Measurements from ENCODE around the gene SETD1A. TPM values are rescaled to one million over a fixed set of nuclear protein-coding genes. Genes with fewer than 3 reads are reported as not detected.

The SETD1A gene
- total RNA-seq: 17.8 TPM

- peak; percentile 94 for ATAC-seq
- DNase-seq (ENCODE audit: low spot score): peak; percentile 98
- intact Hi-C loops (cut with DNase I): no loop called here
Measured at GRCh38 chr16:30957456-30958174, at the start of gene SETD1A. TSS of gene SETD1A (plus strand) at chr16:30957754. CDS start at chr16:30958732, 978 bp downstream.

DNA sequence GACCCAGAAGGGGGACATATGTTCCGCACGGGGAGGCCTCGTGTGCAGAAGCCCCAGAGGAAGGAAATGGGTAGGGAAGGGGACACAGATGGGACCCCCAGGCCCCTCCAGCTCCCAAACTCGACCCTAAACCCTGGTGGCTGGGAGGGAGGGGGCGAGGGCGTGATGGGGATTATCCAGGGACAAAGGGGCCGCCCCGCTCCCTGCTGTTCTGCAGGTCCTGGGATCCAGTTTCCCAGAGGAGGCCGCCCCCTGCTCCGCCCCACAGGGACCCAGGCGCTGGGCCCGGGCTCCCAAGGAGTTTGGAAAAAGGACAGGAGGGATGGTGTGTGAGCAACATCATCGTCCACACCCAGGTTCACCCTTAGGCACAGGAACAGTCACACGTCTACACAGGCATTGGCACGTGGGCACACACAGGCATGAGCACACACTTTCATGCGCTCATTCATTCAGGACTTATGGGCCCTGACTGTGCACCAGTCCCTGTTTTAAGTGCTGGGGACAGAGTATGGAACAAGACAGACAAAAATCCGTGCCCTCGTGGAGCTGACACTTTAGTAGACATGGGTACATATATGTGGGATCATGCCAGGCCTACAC lies 47.0 kb upstream of the SETD1A start:
- ATAC-seq (no peak), DNase-seq (ENCODE audit: low spot score) (no peak)
- intact Hi-C loops (cut with DNase I): no loop called here

GRCh38 chr16:30912794-30913412 lies 44.7 kb upstream of the SETD1A start:
- intact Hi-C loops (cut with DNase I): no loop called here
- no peak for ATAC-seq
- DNase-seq (ENCODE audit: low spot score): no peak

DNA sequence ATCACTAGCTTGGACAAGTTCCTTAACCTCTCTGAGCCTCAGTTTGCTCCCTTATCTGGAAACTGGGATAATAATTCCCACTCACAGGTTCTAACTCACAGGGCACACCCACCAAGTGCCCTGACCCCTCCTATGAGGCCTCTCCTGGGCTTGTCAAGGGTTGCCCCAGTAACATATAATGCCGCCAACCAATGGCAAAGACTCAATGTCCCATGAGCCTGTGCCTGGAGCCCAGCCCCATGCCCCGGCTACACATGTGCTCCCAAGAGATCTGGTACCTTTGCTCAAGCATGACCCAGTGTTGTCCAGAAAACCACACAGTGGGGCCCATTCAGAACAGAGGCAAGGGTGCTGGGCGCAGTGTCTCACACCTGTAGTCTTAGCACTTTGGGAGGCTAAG lies 42.7 kb upstream of the SETD1A start:
- intact Hi-C loops (cut with DNase I): no loop called here
- DNase-seq (ENCODE audit: low spot score) (no peak), ATAC-seq (no peak)

- ATAC-seq (no peak), DNase-seq (ENCODE audit: low spot score) (no peak)
- intact Hi-C loops (cut with DNase I): no loop called here
Measured at GRCh38 chr16:30918614-30919013, 38.9 kb upstream of the SETD1A start.

DNA sequence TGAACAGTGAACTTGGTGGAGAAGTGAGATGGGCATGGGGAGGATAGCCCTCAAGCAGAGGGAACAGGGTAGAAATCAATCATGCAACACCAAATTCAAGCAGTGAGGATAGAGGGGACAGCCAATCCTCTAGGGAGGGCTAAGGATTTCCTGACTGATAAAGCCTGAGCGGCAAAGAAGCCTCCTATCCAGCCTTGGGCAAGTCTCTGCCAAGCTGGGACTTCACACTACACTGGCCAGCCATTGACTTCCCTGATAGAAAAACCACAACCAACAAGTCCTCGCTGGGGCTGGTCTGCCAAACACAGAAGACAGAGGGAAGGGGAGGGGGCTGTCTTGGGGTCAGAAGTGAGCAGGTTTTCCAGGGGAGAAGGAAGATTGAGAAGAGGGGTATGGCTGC lies 36.7 kb upstream of the SETD1A start:
- ATAC-seq: no peak
- intact Hi-C loops (cut with DNase I): no loop called here
- no peak for DNase-seq (ENCODE audit: low spot score)

DNA sequence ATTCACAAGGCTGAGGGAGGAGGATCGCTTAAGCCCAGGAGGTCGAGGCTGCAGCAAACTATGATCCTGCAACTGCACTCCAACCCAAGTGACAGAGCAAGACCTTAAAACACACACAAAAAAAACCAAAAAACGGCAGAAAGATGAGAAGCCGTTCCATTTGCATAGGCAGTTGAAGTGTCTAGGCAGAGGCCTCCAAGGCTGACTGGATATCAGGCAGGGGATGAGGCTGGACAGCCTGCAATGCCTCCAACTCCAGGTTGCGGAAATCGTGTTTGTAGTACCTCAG lies 36.2 kb upstream of the SETD1A start:
- ATAC-seq: no peak
- intact Hi-C loops (cut with DNase I): no loop called here
- DNase-seq (ENCODE audit: low spot score): no peak

DNA sequence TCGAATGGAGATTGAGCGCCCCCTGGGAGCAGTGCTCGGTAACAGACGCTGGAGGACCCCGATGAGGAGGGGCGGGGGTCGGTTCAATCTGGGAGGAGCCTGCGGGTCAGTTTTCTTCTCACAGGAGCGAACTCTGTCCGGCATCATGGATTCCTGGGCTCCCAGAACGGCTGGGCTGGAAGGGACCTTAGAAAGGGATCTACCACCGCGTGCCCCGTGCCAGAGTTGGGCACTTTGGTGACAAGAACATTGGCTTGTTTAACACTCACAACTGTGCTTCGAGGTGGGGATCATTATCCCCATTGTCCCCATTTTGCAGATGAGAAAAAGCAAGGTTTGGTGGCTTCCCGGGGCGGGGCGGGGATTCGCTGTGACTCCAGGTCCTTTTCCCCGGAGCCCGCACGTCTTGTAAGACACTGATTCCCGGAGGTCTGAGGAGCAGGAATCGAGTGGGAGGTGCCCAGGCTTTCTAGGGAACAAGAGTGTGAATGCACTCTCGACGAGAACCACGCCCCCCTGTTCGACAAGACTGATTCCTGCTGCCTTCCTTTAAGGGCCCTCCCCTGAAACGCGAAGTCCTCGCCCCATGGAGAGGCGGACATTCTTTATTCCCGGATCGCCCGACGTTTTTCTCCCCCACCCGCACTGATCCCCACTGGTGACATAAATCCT lies 35.7 kb upstream of the SETD1A start:
- ATAC-seq: peak; percentile 39
- intact Hi-C loops (cut with DNase I): no loop called here
- DNase-seq (ENCODE audit: low spot score): peak; percentile 95

GRCh38 chr16:30922420-30922959 lies 35.1 kb upstream of the SETD1A start:
- intact Hi-C loops (cut with DNase I): no loop called here
- DNase-seq (ENCODE audit: low spot score) (peak; percentile 99), ATAC-seq (peak; percentile 92)

GRCh38 chr16:30922960-30923535 lies 34.5 kb upstream of the SETD1A start:
- DNase-seq (ENCODE audit: low spot score) (peak; percentile 99), ATAC-seq (peak; percentile 90)
- intact Hi-C loops (cut with DNase I): no loop called here

DNA sequence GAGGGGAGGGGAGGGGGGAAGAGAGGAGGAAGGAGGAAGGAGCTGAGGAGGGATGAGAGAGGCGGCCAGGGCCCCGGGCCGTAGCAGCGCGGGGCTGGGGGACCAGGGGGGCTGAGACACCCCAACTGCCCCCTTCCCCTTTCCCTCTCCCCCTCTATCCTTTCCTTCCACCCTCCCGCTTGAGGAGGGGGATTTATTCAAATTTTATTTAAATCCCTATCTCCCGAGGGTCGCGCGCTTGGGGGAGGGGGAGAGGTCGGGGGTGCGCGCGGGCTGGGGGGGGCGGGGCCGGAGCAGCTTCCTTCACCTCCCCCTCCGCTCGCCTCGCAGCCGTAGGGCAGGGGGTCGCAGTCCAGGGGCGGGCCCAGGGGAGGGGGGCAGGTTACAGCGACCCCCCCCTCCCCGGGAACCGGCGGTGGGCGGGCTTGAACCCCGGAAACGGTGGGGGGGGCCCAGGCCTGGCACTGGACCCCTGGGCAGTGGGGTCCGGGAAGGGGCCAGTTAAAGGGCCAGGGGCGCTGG lies 33.9 kb upstream of the SETD1A start, which contains the start of gene FBXL19:
Gene FBXL19 (plus strand): TSS at position 19 of the 522 bp plus-strand sequence. CDS start 2,183 bp downstream, outside the sequence.
- no peak for ATAC-seq

DNA sequence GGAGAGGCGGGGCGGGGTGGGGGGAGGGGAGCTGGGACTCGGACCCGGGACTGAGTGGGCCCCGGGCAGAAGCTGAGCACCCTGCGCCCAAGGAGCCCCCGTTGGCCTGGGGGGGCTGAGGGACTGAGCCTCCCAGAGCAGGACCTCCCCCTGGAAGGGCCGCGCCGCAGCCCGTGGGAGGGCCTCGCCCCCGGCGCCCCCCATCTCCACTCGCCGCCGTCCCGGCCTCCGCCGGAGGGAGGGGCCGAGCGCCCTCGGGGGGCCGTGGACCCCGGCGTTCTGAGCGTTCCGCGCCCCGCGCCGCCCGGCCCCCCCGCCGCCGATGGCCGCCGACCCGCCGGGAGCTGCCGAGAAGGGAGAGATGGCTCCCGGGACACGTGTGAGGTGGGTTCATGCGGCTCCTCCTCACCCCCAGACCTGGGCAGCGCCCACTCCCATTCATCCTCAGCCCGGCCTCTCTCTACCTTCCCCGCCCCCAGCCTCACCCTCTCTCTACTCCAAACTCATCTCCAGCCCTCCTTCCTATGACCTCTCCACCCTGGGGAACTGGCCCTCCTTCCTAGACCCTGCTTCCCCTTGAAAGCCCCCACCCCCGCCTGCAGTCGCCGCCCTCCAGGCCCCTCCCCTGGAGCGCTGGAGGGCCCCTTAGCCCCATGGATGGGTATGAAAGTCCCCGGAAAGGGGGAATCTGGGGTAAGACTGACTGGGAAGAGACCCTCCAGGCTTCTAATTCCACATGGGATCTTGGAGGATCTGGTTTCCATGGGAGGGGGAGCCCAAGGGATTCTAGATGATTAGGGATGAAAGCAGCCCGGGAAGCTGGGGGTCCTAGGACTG lies 33.3 kb upstream of the SETD1A start:
- intact Hi-C loops (cut with DNase I): no loop called here
- DNase-seq (ENCODE audit: low spot score): peak; percentile 77

More for the DNA sequence above, 33.9 kb upstream of the SETD1A start, which contains the start of gene FBXL19:
- intact Hi-C loops (cut with DNase I): no loop called here
- peak; percentile 83 for DNase-seq (ENCODE audit: low spot score)

DNA sequence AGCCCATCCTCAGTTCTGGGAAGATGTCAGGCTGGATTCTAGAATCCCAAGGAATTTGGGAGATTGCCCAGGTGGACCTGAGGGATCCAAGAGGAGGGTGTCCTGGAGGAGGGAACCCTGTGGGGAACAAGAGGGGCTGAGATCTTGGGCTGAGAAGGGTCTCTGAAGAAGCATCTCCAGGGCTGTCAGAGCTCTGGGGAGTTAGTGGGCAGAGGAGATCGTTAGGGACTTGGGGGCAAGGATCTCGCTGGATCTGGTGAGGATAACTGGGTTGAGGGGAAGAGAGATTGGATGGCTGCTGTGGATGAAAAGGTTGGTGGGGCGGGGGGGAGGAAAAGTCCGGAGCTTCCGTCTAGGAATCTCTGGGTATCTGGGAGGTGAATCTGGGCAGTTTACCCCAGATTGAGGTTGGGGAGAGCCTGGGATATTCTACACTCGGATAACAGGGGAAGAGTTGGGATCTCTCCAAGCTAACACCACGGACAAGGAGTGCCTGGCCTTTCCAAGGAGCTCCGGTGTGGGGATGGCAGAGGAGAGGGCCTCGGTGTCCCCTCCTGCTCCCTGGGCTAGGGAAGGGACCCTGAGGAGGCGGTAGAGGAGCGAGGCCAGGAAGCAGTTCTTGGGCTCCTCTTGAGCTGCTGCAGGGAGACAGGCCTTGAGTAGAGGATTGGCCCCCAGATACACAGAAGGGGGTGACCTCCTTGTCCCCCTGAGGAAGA lies 32.5 kb upstream of the SETD1A start:
- no peak for DNase-seq (ENCODE audit: low spot score)
- intact Hi-C loops (cut with DNase I): no loop called here
- no peak for ATAC-seq

More for the DNA sequence above, 33.3 kb upstream of the SETD1A start:
- ATAC-seq: no peak

DNA sequence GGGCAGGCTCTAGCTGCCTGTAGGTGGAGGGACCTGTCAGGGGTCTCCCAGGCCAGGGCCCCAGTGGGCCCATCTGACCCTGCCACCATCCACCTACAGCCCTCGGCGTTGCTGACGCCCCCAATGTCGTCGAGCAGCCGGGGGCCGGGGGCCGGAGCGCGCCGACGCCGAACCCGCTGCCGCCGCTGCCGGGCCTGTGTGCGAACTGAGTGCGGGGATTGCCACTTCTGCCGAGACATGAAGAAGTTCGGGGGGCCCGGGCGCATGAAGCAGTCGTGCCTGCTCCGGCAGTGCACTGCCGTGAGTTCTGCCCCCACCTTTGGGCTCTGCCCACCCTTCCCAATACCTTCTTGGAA lies 31.9 kb upstream of the SETD1A start:
- intact Hi-C loops (cut with DNase I): no loop called here
- DNase-seq (ENCODE audit: low spot score): no peak
- no peak for ATAC-seq

GRCh38 chr16:30925995-30926811 lies 31.4 kb upstream of the SETD1A start:
- intact Hi-C loops (cut with DNase I): no loop called here
- ATAC-seq (no peak), DNase-seq (ENCODE audit: low spot score) (no peak)

GRCh38 chr16:30926937-30927788 lies 30.4 kb upstream of the SETD1A start:
- no peak for ATAC-seq
- intact Hi-C loops (cut with DNase I): no loop called here
- no peak for DNase-seq (ENCODE audit: low spot score)
